ENCODE measurements around the gene COL1A1. TPM values are rescaled to one million over a fixed set of nuclear protein-coding genes. Genes with fewer than 3 reads are reported as not detected.

The COL1A1 gene
- total and polyA plus RNA-seq, 2 of the 13 experiments (the other 11 are each of a cell fraction or from before 2014, with no cell fraction given), result 0.05 TPM; not detected in 1

- TF ChIP-seq MTA1 (CRISPR knock-in tag; IDR thresholded peaks at IDR 0.05; ENCODE audit: borderline replicate concordance), result no peak
- no peak for TF ChIP-seq ZNF782 (CRISPR knock-in tag; IDR thresholded peaks at IDR 0.05; ENCODE audit: borderline replicate concordance)
- TF ChIP-seq POLR2AphosphoS2 (IDR thresholded peaks at IDR 0.05; ENCODE audit: low read depth, low read length), result no peak
- 0 out of 2 replicates have a peak, but pooled peaks have one; percentile 10 for TF ChIP-seq ZNF446 (CRISPR knock-in tag; IDR thresholded peaks at IDR 0.05)
- TF ChIP-seq NR2F2 (IDR thresholded peaks at IDR 0.05; ENCODE audit: borderline replicate concordance, low read depth), result no peak
- TF ChIP-seq NFYB (CRISPR knock-in tag; IDR thresholded peaks at IDR 0.05), result no peak
- TF ChIP-seq SMAD1 (CRISPR knock-in tag; IDR thresholded peaks at IDR 0.05; ENCODE audit: borderline replicate concordance, low read depth), result no peak
- TF ChIP-seq POLR2AphosphoS5 (IDR thresholded peaks at IDR 0.05; ENCODE audit: low read depth, low read length), result no peak
- TF ChIP-seq CBX1 (IDR thresholded peaks at IDR 0.05; ENCODE audit: low read depth), result no peak
- no peak for TF ChIP-seq IKZF1 (IDR thresholded peaks at IDR 0.05)
- no peak for TF ChIP-seq ZNF674 (CRISPR knock-in tag; IDR thresholded peaks at IDR 0.05; ENCODE audit: low read depth)
- no peak for TF ChIP-seq CEBPZ (IDR thresholded peaks at IDR 0.05; ENCODE audit: low read length)
- TF ChIP-seq ZNF746 (CRISPR knock-in tag; IDR thresholded peaks at IDR 0.05), result no peak
- no peak for TF ChIP-seq MYPOP (CRISPR knock-in tag; IDR thresholded peaks at IDR 0.05)
- no peak for TF ChIP-seq ZSCAN30 (CRISPR knock-in tag; IDR thresholded peaks at IDR 0.05)
- no peak for TF ChIP-seq ZGPAT (CRISPR knock-in tag; IDR thresholded peaks at IDR 0.05)
- no peak for TF ChIP-seq MEIS1 (CRISPR knock-in tag; IDR thresholded peaks at IDR 0.05; ENCODE audit: borderline replicate concordance)
- no peak for TF ChIP-seq BRCA1 (CRISPR knock-in tag; IDR thresholded peaks at IDR 0.05)
- no peak for TF ChIP-seq NRL (CRISPR knock-in tag; IDR thresholded peaks at IDR 0.05; ENCODE audit: borderline replicate concordance)
- no peak for TF ChIP-seq ZNF841 (CRISPR knock-in tag; IDR thresholded peaks at IDR 0.05; ENCODE audit: borderline replicate concordance)
- no peak for TF ChIP-seq CBX5 (CRISPR knock-in tag; IDR thresholded peaks at IDR 0.05; ENCODE audit: borderline replicate concordance)
- TF ChIP-seq ZFP91 (CRISPR knock-in tag; IDR thresholded peaks at IDR 0.05; ENCODE audit: borderline replicate concordance), result no peak
- TF ChIP-seq ZNF724P (CRISPR knock-in tag; IDR thresholded peaks at IDR 0.05; ENCODE audit: borderline replicate concordance), result no peak
- TF ChIP-seq U2AF2 (IDR thresholded peaks at IDR 0.05; ENCODE audit: low read depth, low read length), result no peak
These were observed 54.3 kb downstream of the COL1A1 start (continued) for GRCh38 chr17:50146927-50147665.
